ENCODE measurements around the gene INKA2. TPM values are rescaled to one million over a fixed set of nuclear protein-coding genes. Genes with fewer than 3 reads are reported as not detected.

INKA2 gene
- total RNA-seq, 1 donor from 2014 or later = 28.4 TPM

GRCh38 chr1:111720274-111720976 is 18.8 kb downstream of the INKA2 start:
- ATAC-seq (ENCODE audit: poor library complexity) = peak; percentile 66
- intact Hi-C loops (cut with DNase I) = no loop called here
- DNase-seq = peak; percentile 67

DNA sequence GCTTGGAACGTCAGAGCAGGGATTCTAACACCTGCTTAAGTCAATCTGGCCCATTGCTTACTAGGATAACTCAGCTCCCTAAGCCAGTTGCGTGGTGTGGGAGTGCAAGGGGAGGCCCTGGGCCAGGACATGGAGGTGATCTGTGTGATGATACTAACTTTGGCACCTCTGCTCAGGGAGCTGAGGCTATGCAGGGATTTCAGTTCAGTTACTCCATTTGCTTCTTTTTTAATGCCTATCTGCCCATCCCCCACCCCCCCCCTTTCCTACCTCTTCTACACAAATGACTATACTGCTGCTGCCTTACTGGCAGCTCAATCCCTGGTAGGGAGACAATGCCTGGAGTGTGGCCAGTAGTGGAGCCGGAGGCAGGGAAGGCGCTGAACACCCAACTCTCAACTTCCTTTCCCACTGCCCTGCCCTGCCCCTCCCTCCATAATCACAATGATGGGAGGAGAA is 19.5 kb downstream of the INKA2 start:
- intact Hi-C loops (cut with DNase I) = no loop called here
- peak; percentile 6 for ATAC-seq (ENCODE audit: poor library complexity)
- peak; percentile 62 for DNase-seq

GRCh38 chr1:111719135-111719534 is 20.1 kb downstream of the INKA2 start:
- DNase-seq = no peak
- no peak for ATAC-seq (ENCODE audit: poor library complexity)

GRCh38 chr1:111717450-111717849 is 21.7 kb downstream of the INKA2 start:
- intact Hi-C loops (cut with DNase I) = loop anchor here (2.0 kb wide), 1 partner anchor 29 kb away; no protein-coding TSS in a partner anchor
- no peak for DNase-seq
- ATAC-seq (ENCODE audit: poor library complexity) = no peak

More at GRCh38 chr1:111719135-111719534, 20.1 kb downstream of the INKA2 start:
- intact Hi-C loops (cut with DNase I) = no loop called here

DNA sequence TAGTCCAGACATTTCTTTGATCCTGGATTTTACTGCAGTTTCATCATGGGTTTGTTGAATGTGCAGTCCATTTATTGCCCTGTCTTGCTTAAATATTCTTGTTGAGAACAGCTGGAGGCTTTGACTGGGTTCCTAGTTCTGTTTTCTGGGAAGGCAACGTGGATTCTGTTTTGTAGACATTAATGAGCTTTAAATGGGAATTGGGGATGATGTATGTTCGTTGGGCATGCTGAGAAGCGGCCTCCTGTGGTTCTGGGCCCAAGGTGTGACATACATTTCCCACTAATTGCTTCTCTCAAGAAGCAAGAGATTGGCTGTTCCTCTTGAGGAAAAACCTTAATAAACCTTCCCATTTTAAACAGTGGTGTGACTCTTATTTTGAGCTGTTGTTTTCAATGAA is 22.9 kb downstream of the INKA2 start:
- ATAC-seq (ENCODE audit: poor library complexity) (no peak), DNase-seq (no peak)
- intact Hi-C loops (cut with DNase I) = loop anchor here (2.0 kb wide), 1 partner anchor 30 kb away; no protein-coding TSS in a partner anchor

DNA sequence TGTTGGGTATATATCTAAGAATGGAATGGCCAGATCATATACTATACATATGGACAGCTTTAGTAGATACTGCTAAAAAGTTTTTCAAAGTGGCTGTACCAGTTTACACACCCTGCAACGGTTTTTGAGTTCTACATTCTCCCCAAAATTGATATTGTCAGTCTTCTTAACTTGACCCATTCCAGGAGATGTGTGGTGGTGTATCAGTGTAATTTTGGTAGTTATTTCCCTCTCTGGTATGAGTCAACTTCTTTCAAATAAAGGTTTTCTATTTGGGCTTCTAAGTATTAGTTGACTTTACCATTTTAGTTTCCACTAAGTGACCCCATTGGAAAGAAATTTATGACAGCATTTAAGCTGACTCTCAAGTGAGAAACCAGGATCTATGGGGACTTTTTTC is 29.2 kb downstream of the INKA2 start:
- no peak for ATAC-seq (ENCODE audit: poor library complexity)
- intact Hi-C loops (cut with DNase I) = no loop called here
- no peak for DNase-seq

- DNase-seq (no peak), ATAC-seq (ENCODE audit: poor library complexity) (no peak)
- intact Hi-C loops (cut with DNase I) = no loop called here
Observed at GRCh38 chr1:111707906-111708305, 31.3 kb downstream of the INKA2 start.

GRCh38 chr1:111706921-111707320 is 32.3 kb downstream of the INKA2 start:
- DNase-seq (no peak), ATAC-seq (ENCODE audit: poor library complexity) (no peak)
- intact Hi-C loops (cut with DNase I) = no loop called here

DNA sequence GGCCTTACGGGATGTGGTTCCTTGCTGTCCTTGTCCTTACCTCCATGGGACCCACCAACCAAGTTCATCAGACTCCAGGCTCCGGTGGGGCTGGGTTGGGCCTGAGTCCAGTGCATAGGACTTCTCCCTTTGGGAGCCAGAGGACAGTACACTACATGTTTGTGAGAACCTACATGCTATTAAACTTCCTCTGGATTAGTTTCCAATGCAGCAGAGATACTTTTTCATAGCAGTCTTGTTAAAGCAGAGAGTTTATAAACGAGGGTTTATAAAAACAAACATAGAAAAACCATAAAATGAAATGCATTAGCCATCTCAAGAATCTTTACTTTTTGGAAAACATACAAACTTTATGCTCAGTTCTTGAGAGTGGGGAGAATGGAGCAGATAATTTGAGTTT is 33.4 kb downstream of the INKA2 start:
- DNase-seq = no peak
- ATAC-seq (ENCODE audit: poor library complexity) = no peak
- intact Hi-C loops (cut with DNase I) = no loop called here

- ATAC-seq (ENCODE audit: poor library complexity) = no peak
- intact Hi-C loops (cut with DNase I) = no loop called here
- no peak for DNase-seq
Observed at GRCh38 chr1:111704776-111705175, 34.4 kb downstream of the INKA2 start.

GRCh38 chr1:111704240-111704639 is 35.0 kb downstream of the INKA2 start:
- DNase-seq = no peak
- no peak for ATAC-seq (ENCODE audit: poor library complexity)
- intact Hi-C loops (cut with DNase I) = no loop called here

DNA sequence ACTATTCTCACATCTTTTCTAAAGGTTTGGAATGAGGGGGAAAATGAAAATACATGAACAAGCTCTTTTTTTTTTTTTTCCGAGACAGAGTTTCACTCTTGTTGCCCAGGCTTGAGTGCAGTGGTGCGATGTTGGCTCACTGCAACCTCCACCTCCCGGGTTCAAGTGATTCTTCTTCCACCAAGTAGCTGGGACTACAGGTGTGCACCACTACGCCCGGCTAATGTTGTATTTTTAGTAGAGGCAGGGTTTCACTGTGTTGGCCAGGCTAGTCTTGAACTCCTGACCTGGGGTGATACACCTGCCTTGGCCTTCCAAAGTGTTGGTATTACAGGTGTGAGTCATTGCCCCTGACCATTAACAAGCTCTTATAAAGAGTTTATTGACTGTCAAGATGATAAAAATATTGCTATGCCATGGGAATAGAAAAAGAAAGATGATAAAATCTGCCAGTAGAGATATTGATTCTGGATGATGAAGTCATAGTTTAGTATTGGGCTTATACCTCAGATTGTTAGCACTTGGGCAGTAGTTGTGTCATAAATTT is 36.6 kb downstream of the INKA2 start:
- ATAC-seq (ENCODE audit: poor library complexity) (no peak), DNase-seq (no peak)
- intact Hi-C loops (cut with DNase I) = no loop called here

DNA sequence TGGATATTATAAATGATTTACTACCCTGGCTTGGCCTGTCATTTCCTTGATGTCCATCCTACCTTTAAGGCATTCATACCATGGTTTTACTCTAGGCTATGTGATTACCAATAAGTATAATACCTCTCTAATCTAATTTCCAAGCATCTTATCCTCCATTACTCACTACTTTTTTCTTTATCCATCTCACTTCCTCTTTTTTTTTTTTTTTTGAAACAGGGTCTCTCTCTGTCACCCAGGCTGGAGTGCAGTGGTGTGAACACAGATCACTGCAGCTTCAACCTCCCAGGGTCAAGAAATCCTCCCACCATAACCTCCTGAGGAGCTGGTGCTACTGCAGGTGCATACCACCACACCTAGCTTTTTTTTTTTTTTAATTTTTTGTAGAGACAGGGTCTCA is 39.9 kb downstream of the INKA2 start:
- intact Hi-C loops (cut with DNase I) = no loop called here
- ATAC-seq (ENCODE audit: poor library complexity) (no peak), DNase-seq (no peak)

- DNase-seq (no peak), ATAC-seq (ENCODE audit: poor library complexity) (no peak)
- intact Hi-C loops (cut with DNase I) = no loop called here
Observed at GRCh38 chr1:111696330-111696729, 42.9 kb downstream of the INKA2 start.

DNA sequence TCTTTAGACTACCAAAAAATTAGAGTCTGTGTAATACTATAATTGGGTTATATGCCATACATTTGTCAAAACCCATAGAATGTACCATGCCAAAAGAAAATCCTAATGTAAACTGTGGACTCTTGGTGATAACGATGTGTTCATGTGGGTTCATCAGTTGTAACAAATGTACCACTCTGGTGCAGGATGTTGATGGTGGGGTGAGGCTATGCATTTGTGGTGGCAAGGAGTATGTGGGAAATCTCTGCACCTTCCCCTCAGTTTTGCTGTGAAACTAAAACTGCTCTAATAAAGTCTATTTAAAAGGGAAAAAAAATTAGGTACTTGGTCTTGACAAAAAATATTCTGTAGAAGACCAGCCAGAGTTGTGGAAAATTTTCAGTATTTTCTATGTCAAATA is 43.4 kb downstream of the INKA2 start:
- intact Hi-C loops (cut with DNase I) = no loop called here
- ATAC-seq (ENCODE audit: poor library complexity) = no peak
- DNase-seq = no peak

GRCh38 chr1:111691886-111692285 is 47.3 kb downstream of the INKA2 start:
- intact Hi-C loops (cut with DNase I) = no loop called here
- ATAC-seq (ENCODE audit: poor library complexity) = no peak

DNA sequence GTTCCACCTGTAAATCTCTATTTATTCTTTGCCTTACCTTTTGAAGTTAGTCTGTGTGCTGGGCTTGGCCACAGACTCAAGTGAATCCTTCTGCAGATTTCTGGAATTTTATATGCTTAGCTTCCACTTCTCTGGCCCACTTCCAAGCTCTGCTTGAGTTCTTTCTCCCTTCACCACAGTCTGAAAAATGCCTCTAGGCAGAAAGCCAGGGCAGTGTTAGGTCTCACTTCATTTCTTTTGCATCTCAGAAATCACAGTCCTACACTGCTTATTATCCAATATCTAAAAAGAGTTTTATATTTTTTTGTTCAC is 48.9 kb downstream of the INKA2 start:
- no peak for DNase-seq
- peak; percentile 64 for ATAC-seq (ENCODE audit: poor library complexity)

More at GRCh38 chr1:111691886-111692285, 47.3 kb downstream of the INKA2 start:
- no peak for DNase-seq

More for the DNA sequence above, 48.9 kb downstream of the INKA2 start:
- intact Hi-C loops (cut with DNase I) = no loop called here

Measured in Right ventricle myocardium superior (tissue), 1 donor.